Gastrocnemius medialis (tissue), 4 donors: ENCODE data around the gene ERCC4.

ENCODE experiments used
- POLR2A ChIP-seq, 2 donors: fragments of 450-650 bp; IDR thresholded peaks; one replicate each; pipeline ENCODE4 v1.6.1; 2017; ENCODE audit warnings: antibody characterized with exemption in 2 of 2, mild to moderate bottlenecking in 2 of 2, moderate library complexity in 2 of 2
- TF ChIP-seq, protein P1 (sequence below), 5 experiments: fragments of 450-650 bp in 3 of 5; fragments of 200-600 bp in 2 of 5; sonication (generic) in 2 of 5; IDR thresholded peaks in 4 of 5; conservative IDR thresholded peaks in 1 of 5; 1 replicate in 4 of 5; 2 replicates in 1 of 5; pipeline ENCODE4 v1.5.1; 2016 to 2019; ENCODE audit warnings: antibody characterized with exemption in 5 of 5, mild to moderate bottlenecking in 3 of 5, moderate library complexity in 3 of 5

DNA sequence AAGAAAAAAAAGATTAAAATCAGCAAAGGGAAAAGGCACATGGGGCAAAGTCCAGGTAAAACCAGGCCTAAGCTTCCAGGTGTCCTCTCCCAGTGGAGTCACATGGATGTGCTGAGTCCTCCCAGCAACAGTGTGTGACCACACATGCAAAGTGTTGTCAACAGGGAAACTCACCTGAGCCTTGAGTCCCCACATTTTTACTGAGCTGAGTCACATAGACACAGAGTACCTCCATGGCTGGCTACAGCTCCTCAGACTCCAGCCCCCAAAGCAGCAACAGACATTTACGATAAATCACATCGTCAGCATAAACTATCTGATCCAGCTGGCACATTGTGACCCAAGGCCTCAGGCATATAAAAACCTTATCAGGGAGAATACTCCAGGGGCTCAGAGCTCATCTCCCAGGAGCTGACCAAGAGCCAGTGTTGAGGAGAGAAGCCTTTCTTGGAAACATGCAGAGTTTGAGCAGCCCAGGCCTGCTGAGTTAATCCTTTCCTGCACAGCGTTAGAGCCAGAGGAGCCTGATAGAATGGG, 20.5 kb downstream of the ERCC4 start:
- TF ChIP-seq, protein P1, sequence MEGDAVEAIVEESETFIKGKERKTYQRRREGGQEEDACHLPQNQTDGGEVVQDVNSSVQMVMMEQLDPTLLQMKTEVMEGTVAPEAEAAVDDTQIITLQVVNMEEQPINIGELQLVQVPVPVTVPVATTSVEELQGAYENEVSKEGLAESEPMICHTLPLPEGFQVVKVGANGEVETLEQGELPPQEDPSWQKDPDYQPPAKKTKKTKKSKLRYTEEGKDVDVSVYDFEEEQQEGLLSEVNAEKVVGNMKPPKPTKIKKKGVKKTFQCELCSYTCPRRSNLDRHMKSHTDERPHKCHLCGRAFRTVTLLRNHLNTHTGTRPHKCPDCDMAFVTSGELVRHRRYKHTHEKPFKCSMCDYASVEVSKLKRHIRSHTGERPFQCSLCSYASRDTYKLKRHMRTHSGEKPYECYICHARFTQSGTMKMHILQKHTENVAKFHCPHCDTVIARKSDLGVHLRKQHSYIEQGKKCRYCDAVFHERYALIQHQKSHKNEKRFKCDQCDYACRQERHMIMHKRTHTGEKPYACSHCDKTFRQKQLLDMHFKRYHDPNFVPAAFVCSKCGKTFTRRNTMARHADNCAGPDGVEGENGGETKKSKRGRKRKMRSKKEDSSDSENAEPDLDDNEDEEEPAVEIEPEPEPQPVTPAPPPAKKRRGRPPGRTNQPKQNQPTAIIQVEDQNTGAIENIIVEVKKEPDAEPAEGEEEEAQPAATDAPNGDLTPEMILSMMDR (IDR thresholded peaks at IDR 0.05 in 4 of 5, conservative IDR thresholded peaks at IDR 0.05 in 1 of 5) = no peak
- no peak for TF ChIP-seq POLR2A (IDR thresholded peaks at IDR 0.05)
